ENCODE data around the gene LCE4A. TPM values are rescaled to one million over a fixed set of nuclear protein-coding genes. Genes with fewer than 3 reads are reported as not detected.

LCE4A gene
- total RNA-seq, 1 donor from 2014 or later, result not detected

DNA sequence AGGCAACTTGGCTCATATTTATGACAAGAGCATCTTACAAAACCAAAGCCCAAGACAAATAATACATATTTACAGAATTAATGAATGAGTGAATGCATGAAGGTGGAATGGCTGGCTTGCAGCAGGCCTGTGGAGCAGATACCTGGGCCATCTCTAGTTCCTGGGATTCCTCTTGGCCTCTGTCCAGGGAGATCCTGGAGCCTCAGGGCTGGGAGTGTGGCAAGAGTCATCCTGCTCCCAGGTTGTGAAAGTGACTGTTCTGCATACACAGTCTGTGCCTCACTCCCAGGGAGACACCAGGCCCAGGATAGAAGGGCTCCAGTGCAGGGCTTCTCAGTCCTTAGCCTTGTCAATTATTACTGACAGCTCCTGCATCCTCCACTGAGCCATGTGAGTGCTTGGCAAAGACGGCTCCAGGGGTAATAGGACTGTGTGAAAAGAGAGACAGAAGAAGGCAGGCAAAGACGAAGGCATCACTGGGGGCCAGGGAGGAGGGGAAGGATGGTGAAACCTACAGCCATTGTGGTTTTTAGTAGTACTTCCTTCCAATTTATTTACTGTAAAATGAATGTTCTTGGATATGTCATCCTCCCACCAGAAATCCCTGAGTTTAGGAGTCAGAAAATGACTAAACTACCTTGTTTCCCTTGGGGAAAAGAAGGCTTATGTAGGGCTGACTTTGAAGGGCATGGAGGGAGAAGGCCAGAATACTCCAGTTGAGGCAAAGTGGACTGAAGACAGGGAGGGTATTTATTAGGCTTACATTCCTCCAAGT, 35.6 kb downstream of the LCE4A start:
- intact Hi-C loops (cut with DNase I), result no loop called here
- DNase-seq (ENCODE audit: low spot score), result no peak

DNA sequence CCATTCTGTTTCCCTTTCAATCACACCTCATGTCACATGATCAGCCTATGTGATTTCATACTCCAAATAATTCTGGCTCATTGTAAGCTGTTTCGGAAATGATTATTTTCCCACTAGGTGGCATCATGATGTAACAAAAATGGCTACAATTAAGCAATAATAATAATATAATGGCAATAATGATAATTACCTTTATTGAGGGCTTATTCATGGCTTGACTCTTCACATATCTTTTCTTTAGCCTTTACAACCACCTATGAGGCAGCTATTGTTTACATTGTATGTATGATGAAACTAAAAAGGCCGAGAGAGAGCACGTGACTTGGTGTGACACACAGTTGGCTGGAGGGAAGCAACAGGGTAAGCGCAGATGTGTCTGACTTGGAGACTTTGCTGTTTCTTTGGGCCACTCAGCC, 37.3 kb downstream of the LCE4A start:
- intact Hi-C loops (cut with DNase I), result no loop called here
- DNase-seq (ENCODE audit: low spot score), result no peak

DNA sequence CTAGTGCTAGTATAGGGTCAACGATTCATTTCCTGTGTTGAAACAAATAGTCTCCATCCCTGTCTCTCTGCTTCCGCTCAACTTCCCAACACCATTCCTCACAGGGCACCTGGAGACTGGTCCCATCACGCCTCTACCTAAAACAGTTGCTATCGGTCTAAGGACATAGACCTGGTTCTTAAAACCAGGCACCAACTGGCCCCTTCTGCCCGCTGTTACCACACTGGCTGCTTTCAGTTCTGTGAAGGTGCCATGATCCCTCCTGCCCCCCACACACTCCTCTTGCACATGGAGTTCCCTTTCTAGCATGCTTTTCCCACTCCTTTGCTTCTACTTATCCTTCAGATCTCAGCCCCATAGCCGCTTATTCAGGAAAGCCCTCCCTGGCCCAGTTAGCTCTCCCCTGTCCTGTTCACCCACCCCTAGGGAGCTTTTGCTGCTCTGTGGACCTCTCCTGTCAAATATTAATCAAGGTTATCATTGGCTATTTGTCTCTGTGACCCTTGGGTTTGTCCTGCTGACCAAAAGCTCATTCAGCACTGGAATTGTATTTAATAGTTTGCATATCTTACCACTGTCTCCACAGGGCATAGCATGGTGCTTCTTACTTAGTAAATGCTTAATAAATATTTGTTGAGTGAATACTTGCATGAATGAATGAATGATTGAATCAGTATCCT, 37.9 kb downstream of the LCE4A start:
- no peak for DNase-seq (ENCODE audit: low spot score)

DNA sequence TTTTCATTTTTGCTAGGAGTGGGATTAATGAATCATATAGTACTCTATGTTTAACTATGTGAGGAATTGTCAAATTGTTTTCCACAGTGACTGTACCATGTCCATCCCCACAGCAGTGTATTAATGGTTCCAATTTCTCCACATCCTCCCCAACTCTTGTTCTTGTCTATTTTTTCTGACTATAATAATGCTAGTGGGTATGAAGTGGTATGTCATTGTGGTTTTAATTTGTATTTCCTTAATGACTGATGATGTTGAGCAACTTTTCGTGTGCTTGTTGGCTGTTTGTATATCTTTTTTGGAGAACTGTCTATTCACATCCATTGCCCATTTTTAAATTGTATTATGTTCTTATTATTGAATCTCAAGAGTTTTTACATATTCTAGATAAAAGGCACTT, 39.9 kb downstream of the LCE4A start:
- no peak for DNase-seq (ENCODE audit: low spot score)
- intact Hi-C loops (cut with DNase I), result no loop called here

More for the DNA sequence above, 37.9 kb downstream of the LCE4A start:
- intact Hi-C loops (cut with DNase I), result no loop called here

DNA sequence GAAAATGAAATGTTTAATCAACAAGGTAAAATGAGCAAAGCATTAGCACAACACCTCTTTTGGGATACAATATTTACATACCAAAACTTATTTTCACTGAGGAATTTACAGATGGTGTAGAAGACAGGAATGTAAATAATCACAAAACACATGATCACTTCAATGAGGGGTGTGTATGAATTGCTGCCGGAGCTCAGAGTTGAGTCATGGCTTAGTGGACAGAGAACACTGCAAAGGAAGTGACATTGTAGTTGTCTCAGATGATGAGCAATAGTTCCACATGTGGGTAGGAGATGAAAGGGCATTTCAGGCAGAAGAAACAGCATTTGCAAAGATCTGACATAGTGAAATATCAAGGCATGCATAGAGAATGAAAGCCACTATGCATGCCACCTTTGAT, 44.3 kb downstream of the LCE4A start:
- DNase-seq (ENCODE audit: low spot score), result no peak
- intact Hi-C loops (cut with DNase I), result no loop called here

DNA sequence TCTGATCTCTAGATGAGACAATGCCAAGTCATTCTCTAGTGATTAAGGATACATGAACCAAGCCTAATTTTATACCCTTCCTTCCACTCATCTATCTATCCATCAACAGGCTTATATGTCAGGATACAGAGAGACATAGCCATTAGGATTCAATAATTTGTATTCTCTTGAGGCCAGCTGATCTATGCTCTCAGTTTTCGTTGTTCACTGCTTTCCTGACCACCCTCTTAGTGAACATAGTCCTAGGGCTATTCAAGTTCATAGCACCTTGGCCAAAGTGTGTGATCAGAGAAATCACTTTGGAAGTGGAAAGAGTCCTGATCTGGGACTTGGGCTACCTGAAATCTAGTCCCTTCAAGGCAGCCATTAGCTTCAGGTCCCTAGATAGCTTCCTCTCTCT, 45.6 kb downstream of the LCE4A start:
- no peak for DNase-seq (ENCODE audit: low spot score)
- intact Hi-C loops (cut with DNase I), result no loop called here

DNA sequence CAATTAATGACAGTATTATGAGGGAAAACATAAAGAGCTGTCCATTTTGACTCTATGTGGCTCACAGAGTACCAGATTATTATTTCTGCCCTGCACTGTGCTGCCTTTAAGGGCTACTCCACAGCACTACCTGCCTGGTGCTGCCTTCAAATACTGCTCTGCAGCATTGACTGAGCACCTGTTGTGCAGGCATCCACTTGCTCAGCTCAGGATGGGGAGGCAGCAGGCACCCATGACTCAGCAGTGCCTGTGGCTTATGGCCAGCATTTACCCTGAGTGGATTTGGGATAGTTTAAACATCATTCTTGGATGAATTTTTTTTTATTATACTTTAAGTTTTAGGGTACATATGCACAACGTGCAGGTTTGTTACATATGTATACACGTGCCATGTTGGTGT, 48.9 kb downstream of the LCE4A start:
- intact Hi-C loops (cut with DNase I), result no loop called here

DNA sequence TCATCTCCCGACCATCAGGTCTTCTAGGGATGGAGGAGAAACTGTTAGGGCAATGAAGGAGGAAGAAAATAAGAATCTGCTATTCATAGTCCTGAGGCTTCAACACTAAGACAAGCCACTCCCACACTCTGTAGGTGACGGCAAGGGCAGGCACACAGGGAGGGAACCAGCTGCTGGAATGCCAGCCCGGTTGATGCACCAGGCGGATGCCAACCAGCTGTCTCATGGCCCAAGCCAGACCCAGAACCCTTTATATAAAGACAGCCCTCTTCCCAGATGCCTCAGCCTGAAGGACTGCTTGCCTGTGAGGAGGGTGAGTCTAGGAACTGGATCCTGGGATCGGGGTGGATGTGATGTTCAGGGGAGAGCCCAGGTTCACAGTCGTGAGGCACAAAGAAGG, 49.8 kb downstream of the LCE4A start, which contains the start of gene KPRP:
TSS of gene KPRP (plus strand) at position 279 of the 400 bp plus-strand sequence. CDS start 1,564 bp downstream, outside the sequence.
- no peak for DNase-seq (ENCODE audit: low spot score)
- intact Hi-C loops (cut with DNase I), result no loop called here

More for the DNA sequence above, 48.9 kb downstream of the LCE4A start:
- no peak for DNase-seq (ENCODE audit: low spot score)

DNA sequence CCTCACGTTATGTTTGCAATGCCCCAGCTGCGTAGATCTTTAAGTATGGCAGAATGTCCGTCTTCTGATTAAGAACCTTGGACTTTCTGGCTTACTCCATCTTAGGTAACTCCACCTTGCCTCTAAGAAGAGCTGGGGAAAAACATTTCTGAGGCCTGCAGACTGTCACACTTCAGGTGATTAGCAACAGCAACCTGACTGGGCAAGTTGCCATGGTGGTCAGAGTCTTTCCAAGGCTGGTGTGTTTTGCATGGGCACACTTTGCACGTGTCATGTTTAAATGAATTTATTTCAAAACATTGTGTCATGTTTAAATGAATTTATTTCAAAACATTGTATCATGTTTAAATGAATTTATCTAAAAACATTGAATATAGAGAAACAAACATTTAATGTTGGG, 50.7 kb downstream of the LCE4A start:
- no peak for DNase-seq (ENCODE audit: low spot score)
- intact Hi-C loops (cut with DNase I), result no loop called here

Other genes with a start within 250 kb of the LCE4A start
- not detected for gene LCE5A, start 197.4 kb upstream of the LCE4A start, total RNA-seq
- gene CRCT1, start 193.7 kb upstream of the LCE4A start, total RNA-seq, result not detected
- not detected for gene LCE3E, start 141.4 kb upstream of the LCE4A start, total RNA-seq
- not detected for gene LCE3D, start 127.6 kb upstream of the LCE4A start, total RNA-seq
- gene LCE3C, start 107.9 kb upstream of the LCE4A start, total RNA-seq, result not detected
- not detected for gene LCE3B, start 94.3 kb upstream of the LCE4A start, total RNA-seq
- not detected for gene LCE3A, start 85.1 kb upstream of the LCE4A start, total RNA-seq
- not detected for gene LCE2D, start 44.8 kb upstream of the LCE4A start, total RNA-seq
- not detected for gene LCE2C, start 32.9 kb upstream of the LCE4A start, total RNA-seq
- gene LCE2B, start 22.0 kb upstream of the LCE4A start, total RNA-seq, result not detected
- not detected for gene LCE2A, start 9.8 kb upstream of the LCE4A start, total RNA-seq
- not detected for gene KPRP, start 49.9 kb downstream of the LCE4A start, total RNA-seq
- gene LCE1F, start 67.0 kb downstream of the LCE4A start, total RNA-seq, result not detected
- gene LCE1E, start 78.1 kb downstream of the LCE4A start, total RNA-seq, result not detected
- not detected for gene LCE1D, start 88.6 kb downstream of the LCE4A start, total RNA-seq
- gene LCE1C, start 98.5 kb downstream of the LCE4A start, total RNA-seq, result not detected
- not detected for gene LCE1B, start 103.8 kb downstream of the LCE4A start, total RNA-seq
- gene LCE1A, start 119.3 kb downstream of the LCE4A start, total RNA-seq, result not detected
- not detected for gene LCE6A, start 134.7 kb downstream of the LCE4A start, total RNA-seq
- not detected for gene LCE7A, start 151.8 kb downstream of the LCE4A start, total RNA-seq
- not detected for gene SMCP, start 170.2 kb downstream of the LCE4A start, total RNA-seq
- gene IVL, start 200.4 kb downstream of the LCE4A start, total RNA-seq, result not detected
- gene SPRR5, start 239.0 kb downstream of the LCE4A start, total RNA-seq, result not detected

All from cardiac septum (tissue), 1 donor.